Heart right ventricle (tissue), 16 donors: ENCODE results near the gene LOXL3. TPM values are rescaled to one million over a fixed set of nuclear protein-coding genes. Genes with fewer than 3 reads are reported as not detected.

Experiments
- ATAC-seq, 8 donors: fragments of 200-7000 bp; cut with Tn5 transposase; one replicate each; pipeline ENCODE4 v1.9.1; 2020; ENCODE audit warnings: mild to moderate bottlenecking in 8 of 8, moderate library complexity in 8 of 8, moderate number of reproducible peaks in 1 of 8
- DNase-seq, 2 donors: peaks; one replicate each; pipeline ENCODE4 v3.0.0-alpha.2; 2020
- H3K27ac ChIP-seq, 10 donors: fragments of 200-600 bp; sonication (generic) in 2 of 10; one replicate each; pipeline versions ENCODE4 v1.5.0 to v1.8.0; 2020 to 2022; ENCODE audit warnings: mild to moderate bottlenecking in 3 of 10
- H3K27me3 ChIP-seq, 7 donors: fragments of 200-600 bp; one replicate each; pipeline ENCODE4 v1.8.0; 2021 to 2022; ENCODE audit warnings: mild to moderate bottlenecking in 2 of 7
- H3K36me3 ChIP-seq, 9 donors: fragments of 200-600 bp; sonication (generic) in 1 of 9; one replicate each; pipeline versions ENCODE4 v1.5.0 to v1.8.0; 2020 to 2022; ENCODE audit warnings: mild to moderate bottlenecking in 2 of 9
- H3K4me1 ChIP-seq, 9 donors: fragments of 200-600 bp; sonication (generic) in 1 of 9; one replicate each; pipeline versions ENCODE4 v1.5.0 to v1.8.0; 2020 to 2022; ENCODE audit warnings: mild to moderate bottlenecking in 4 of 9
- H3K4me3 ChIP-seq, 10 donors: fragments of 200-600 bp; sonication (generic) in 2 of 10; one replicate each; pipeline versions ENCODE4 v1.5.0 to v1.8.0; 2020 to 2022; ENCODE audit warnings: mild to moderate bottlenecking in 7 of 10, moderate library complexity in 2 of 10
- H3K9me3 ChIP-seq, 11 donors: fragments of 200-600 bp in 10 of 11; sonication (generic) in 2 of 11; one replicate each; pipeline versions ENCODE4 v1.5.0 to v1.8.0; 2013 to 2022; ENCODE audit warnings: mild to moderate bottlenecking in 2 of 11, control low read depth in 1 of 11, moderate library complexity in 1 of 11
- WGBS, 2 donors: extraction: QIAGEN DNeasy Blood & Tissue Kit; methylation state at CpG; one replicate each; pipeline ENCODE4 v1.1.7; 2013; ENCODE audit warnings: inconsistent platforms in 1 of 2; 5-methylcytosine and 5-hydroxymethylcytosine counted together
- intact Hi-C, 10 donors: fragments of 100-400 bp; cut with DNase I; formaldehyde crosslinking; loops; one replicate each; pipeline versions ENCODE4 v1.11.1 to v1.14.2; 2022
- polyA plus RNA-seq, 2 donors: library from polyadenylated mRNA; stranded (reverse); fragments of 200-250 nt; gene quantifications; one replicate each; pipeline ENCODE4 v1.2.3, GENCODE V29; 2013
- total RNA-seq, 10 donors: library from RNA; stranded (reverse); fragmentation: NEBNext Ultra II Directional in 3 of 10; extraction: Animal tissue kit (Norgen Biotek cat#: 25700) in 3 of 10; gene quantifications; one replicate each; pipeline versions ENCODE4 v1.2.1 to v1.2.4, GENCODE V29; 2021 to 2023
- TF ChIP-seq, protein P1 (sequence below), 9 donors: fragments of 200-600 bp; sonication (generic) in 2 of 9; IDR thresholded peaks; one replicate each; pipeline versions ENCODE4 v1.5.0 to v1.8.0; 2021 to 2022; ENCODE audit warnings: antibody characterized with exemption in 9 of 9, mild to moderate bottlenecking in 5 of 9, moderate library complexity in 1 of 9
- donor health status: Arrhythmogenic right ventricular cardiomyopathy.
- donor health status: ischemic (EF 13 %, LVEDD 7.1; RV severe dilation, severe dysfunction).
- donor health status: healthy with polysubstance abuse.
- donor health status: DM: no; HTN: yes; CAD: no.
- donor health status: DM: no; HTN: no; CAD: no.
- donor health status: ischemic (EF 25% LVEDD 6.9; RV normal size, moderate dysfunction).
- donor health status: ischemic (EF 25% LVEDD 5.7; RV mildly dilated, moderate dysfunction).
- donor health status: healthy.
- donor health status: DM: yes; HTN: yes; CAD: no.
- donor health status: Ischemic cardiomyopathy.
- donor health status: ischemic (EF 35%, LVEDD 5.7; RV mildly dilated, moderate dysfunction).
- donor health status: nonischemic (EF 11% LVEDD 7.7; RV severe dilation, severe dysfunction).
- donor health status: DM: yes; HTN: yes; CAD: no.
- donor health status: PGD.
- donor health status: ischemic (EF 29% LVEDD 5.4; RV normal size, mild dysfunction).
- donor health status: nonischemic (EF 23%, LVEDD 6.1; RV moderate dilation, normal function).

The LOXL3 gene
- total and polyA plus RNA-seq, 12 donors: 1.2 to 9.2 (median 2.6) TPM

DNA sequence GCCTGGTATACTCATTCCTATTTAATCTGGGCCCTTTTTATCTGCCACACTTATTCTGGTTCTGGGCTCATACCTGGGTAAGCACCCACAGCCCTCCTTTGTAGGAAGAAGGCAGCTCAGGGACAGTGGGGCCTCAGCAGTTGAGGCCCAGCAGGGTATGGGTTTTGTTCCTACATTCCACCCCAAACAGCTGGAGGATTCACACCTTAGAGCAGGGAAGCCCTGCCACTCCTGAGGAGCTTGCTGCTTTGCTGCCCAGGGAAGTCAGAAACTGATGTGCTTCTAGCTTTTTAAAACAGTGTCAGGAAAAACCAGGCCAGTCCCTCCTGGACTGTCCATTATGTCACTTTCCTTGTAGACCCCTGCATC lies 53.2 kb downstream of the LOXL3 start:
- peaks cover 0 to 13% (median under 1%) of the 10 kb centered on the region in 9 donors for H3K36me3 ChIP-seq
- H3K27me3 ChIP-seq: peaks cover 9 to 74% (median 66%) of the 10 kb centered on the region in 7 donors
- no peak for ATAC-seq
- H3K27ac ChIP-seq: no peak overlapping the region
- H3K4me3 ChIP-seq: no peak overlapping the region
- H3K4me1 ChIP-seq: peaks cover 11 to 68% (median 53%) of the 10 kb centered on the region in 9 donors
- no peak for DNase-seq
- no peaks in the 10 kb centered on the region for H3K9me3 ChIP-seq
- TF ChIP-seq, protein P1, sequence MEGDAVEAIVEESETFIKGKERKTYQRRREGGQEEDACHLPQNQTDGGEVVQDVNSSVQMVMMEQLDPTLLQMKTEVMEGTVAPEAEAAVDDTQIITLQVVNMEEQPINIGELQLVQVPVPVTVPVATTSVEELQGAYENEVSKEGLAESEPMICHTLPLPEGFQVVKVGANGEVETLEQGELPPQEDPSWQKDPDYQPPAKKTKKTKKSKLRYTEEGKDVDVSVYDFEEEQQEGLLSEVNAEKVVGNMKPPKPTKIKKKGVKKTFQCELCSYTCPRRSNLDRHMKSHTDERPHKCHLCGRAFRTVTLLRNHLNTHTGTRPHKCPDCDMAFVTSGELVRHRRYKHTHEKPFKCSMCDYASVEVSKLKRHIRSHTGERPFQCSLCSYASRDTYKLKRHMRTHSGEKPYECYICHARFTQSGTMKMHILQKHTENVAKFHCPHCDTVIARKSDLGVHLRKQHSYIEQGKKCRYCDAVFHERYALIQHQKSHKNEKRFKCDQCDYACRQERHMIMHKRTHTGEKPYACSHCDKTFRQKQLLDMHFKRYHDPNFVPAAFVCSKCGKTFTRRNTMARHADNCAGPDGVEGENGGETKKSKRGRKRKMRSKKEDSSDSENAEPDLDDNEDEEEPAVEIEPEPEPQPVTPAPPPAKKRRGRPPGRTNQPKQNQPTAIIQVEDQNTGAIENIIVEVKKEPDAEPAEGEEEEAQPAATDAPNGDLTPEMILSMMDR (IDR thresholded peaks at IDR 0.05): no peak
- intact Hi-C loops: loop anchor here in 3 of 10 donors (5.0 kb wide), 1 partner anchor 87 kb away; no protein-coding TSS in a partner anchor

DNA sequence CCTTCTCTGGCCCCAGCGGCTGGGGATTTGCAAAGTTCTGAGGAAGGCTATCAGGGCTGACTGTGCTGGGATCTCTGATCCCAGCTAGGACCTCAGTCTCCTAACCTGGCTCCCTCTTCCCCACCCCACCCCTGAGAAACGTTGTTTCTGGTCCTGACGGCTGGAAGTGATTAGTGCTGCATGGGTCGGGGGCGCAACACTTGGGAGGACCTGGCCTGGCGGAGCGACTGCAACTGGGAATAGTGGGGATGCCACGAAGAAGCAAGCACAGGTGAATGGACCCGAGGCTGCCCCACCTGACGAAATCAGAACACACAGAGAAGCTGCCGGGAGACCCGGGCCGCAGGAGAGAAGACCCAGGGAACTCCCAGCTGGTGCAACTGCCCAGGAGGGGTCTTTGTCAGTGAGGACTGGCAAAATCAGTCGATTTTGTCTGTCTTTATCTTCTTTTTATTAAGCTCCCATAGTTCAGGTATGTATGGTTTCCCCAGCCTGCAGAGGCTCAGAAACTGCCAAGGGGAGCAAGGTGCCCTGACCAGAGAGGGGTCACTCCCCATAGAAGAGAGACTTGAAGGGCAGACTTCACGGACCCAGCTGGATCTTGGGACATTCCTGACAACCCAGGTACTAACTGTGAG lies 53.7 kb downstream of the LOXL3 start:
- intact Hi-C loops: loop anchor here in 3 of 10 donors (5.0 kb wide), 1 partner anchor 87 kb away; no protein-coding TSS in a partner anchor
- H3K27me3 ChIP-seq: peaks cover 9 to 74% (median 66%) of the 10 kb centered on the region in 7 donors
- H3K4me1 ChIP-seq: peaks cover 11 to 63% (median 48%) of the 10 kb centered on the region in 9 donors
- H3K36me3 ChIP-seq: peaks cover 0 to 8% (median 0%) of the 10 kb centered on the region in 9 donors
- WGBS, 2 donors: 36 to 42% methylated on average over 15 of the region's 15 CpGs
- H3K27ac ChIP-seq: no peak overlapping the region
- H3K4me3 ChIP-seq: peak overlapping the region in 3 of 10 donors; percentile 34 to 42 (median 40)
- DNase-seq: no peak
- no peaks in the 10 kb centered on the region for H3K9me3 ChIP-seq
- TF ChIP-seq, protein P1 (IDR thresholded peaks at IDR 0.05): no peak
- no peak for ATAC-seq

DNA sequence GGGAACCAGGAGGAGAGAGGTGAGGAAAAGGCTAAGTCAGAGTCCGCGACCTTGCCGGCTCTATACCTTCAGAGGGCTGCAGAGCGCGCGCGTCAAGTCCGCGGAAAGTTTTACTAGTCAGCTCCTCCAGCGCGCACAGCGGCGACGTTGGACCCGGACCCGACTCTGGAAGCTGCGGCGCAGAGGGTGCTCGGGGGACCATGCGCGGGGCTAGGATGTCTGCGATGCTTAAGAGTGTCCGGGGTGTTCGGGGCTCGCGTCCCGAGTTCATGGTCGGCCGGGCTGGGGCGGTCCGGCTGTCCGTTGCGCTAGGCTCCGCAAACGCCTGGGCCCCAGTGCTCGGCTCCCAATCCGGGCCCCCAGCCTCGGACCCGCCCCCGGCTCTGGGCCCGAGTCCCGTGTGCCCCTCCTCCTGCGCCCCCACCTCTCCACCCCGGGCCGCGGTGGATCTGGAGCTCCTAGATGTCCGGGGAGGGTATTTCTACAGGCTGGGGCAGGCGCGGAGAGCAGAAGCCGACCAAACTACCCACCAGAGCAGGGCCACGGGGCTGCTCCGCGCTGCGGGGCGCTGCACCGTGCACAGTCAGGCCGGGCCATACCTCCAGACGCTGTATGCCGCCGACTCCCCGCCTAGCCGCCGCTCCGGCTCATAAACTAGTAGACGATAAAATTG lies 54.3 kb downstream of the LOXL3 start, which contains the start of gene LBX2:
Gene LBX2, minus strand, starts transcription at position 337 of the 673 bp plus-strand sequence. Its CDS starts 66 bp downstream, at position 271.
- ATAC-seq (no peak), DNase-seq (no peak)
- intact Hi-C loops: no loop called here
- Histone ChIP-seq H3K27ac (no peak within 1 kb of the TSS), H3K36me3 (peaks cover 0 to 6% (median 0%) of the 10 kb centered on the region in 9 donors), H3K4me3 (peak within 1 kb of the TSS in 7 of 10 donors; percentile 22 to 57 (median 40)), H3K9me3 (no peaks in the 10 kb centered on the region), H3K27me3 (peaks cover 9 to 74% (median 66%) of the 10 kb centered on the region in 7 donors), H3K4me1 (peaks cover 11 to 56% (median 43%) of the 10 kb centered on the region in 9 donors)
- TF ChIP-seq, protein P1 (IDR thresholded peaks at IDR 0.05): no peak
- WGBS, 2 donors: 2 to 5% methylated on average over 65 of the region's 65 CpGs

DNA sequence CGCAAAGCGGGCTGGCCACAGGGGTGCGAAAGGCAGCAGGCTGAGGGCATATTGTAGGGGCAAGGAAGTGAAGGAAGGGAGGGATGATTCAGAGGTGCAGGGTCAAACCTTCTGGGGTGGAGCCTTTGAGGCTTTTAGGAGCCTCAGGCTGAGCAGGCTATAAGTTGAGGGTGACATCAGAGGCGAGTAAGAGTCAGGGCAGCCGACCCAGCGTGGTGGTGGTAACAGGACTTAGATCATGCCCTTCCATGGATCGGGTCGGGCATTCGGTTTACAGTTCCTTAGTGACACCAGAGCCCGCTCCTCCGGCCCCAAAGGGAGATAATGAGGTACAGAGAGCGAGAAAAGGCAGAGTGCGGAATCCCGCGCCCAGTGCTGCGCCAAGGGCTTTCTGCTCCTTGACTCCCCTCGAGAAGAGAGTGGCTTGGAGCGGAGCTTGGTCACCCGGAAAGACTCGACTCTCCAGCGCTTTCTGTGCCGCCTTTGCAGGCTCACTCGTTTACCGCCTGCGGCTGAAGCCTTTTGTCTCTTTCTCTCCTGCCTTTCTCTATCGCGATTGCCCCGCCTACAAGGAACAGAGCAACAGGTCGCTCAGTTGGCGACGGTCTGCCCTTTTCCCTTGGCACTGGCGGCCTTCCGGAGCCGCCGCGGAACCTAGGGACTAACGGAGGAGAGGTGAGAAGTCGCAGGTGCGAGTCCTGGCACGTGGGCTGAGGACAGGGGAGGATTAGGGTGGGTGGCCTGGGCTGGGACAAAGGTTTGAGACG lies 55.1 kb downstream of the LOXL3 start:
- ATAC-seq (no peak), DNase-seq (no peak)
- Histone ChIP-seq H3K36me3 (peaks cover 0 to 12% (median 3%) of the 10 kb centered on the region in 9 donors), H3K9me3 (no peaks in the 10 kb centered on the region), H3K4me3 (peak overlapping the region in 7 of 10 donors; percentile 22 to 57 (median 40)), H3K27ac (no peak overlapping the region), H3K27me3 (peaks cover 9 to 70% (median 64%) of the 10 kb centered on the region in 7 donors), H3K4me1 (peaks cover 11 to 49% (median 38%) of the 10 kb centered on the region in 9 donors)
- intact Hi-C loops: no loop called here
- 2% methylated on average over 41 of the region's 41 CpGs for WGBS, 2 donors
- TF ChIP-seq, protein P1 (IDR thresholded peaks at IDR 0.05): no peak
